C4-2B (cell line): Measurements from ENCODE around the gene LRRC8C.

Source experiments
- H3K27ac ChIP-seq: fragments of 450-650 bp; 2 replicates; pipeline ENCODE4 v1.5.1; 2017
- ZFX ChIP-seq: fragments of 450-650 bp; IDR thresholded peaks from 2 replicates; pipeline ENCODE4 v1.6.1; 2017
- TF ChIP-seq, protein P1 (sequence below): fragments of 450-650 bp; conservative IDR thresholded peaks from 2 replicates; pipeline ENCODE4 v1.5.1; 2017; ENCODE audit warnings: mild to moderate bottlenecking

LRRC8C gene

DNA sequence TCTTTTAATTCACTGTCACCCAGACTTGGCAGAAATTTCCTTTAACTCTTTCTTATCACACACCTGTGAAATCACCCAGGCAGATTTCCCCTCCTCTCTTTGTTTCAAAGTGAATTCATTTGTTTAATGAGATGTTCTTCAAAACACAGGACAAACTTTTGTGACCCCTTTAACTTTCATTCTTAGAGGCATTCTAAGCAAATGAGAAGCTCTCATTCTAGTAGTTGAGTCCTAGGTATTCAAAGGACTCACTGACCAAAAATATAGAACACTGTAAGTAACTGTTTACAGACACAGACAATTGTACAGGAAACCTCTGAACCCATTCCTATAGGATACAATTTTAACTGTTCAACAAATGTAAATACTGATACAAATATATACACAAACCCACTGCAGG, 16.9 kb downstream of the LRRC8C start:
- TF ChIP-seq ZFX: no peak
- TF ChIP-seq, protein P1, sequence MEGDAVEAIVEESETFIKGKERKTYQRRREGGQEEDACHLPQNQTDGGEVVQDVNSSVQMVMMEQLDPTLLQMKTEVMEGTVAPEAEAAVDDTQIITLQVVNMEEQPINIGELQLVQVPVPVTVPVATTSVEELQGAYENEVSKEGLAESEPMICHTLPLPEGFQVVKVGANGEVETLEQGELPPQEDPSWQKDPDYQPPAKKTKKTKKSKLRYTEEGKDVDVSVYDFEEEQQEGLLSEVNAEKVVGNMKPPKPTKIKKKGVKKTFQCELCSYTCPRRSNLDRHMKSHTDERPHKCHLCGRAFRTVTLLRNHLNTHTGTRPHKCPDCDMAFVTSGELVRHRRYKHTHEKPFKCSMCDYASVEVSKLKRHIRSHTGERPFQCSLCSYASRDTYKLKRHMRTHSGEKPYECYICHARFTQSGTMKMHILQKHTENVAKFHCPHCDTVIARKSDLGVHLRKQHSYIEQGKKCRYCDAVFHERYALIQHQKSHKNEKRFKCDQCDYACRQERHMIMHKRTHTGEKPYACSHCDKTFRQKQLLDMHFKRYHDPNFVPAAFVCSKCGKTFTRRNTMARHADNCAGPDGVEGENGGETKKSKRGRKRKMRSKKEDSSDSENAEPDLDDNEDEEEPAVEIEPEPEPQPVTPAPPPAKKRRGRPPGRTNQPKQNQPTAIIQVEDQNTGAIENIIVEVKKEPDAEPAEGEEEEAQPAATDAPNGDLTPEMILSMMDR: no peak
- H3K27ac ChIP-seq: no peak overlapping the region

DNA sequence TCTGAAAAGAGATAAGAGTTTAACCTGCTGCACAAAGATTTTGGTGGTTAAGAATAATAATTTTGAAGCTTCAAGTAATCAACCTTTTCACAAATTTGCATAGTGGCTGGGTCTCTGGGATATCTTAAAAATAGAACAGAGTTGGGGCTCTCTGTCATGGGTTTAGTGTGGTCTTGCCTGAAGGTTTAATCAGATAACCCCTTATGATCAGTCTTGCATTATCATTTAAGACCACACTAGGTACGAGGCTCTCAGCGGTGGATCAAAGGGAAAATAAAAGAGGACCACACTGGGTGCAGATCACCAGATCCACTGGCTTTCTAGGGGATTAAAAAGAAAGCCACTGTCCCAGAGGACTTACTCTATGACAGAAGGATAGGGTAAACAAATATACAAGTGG, 19.5 kb downstream of the LRRC8C start:
- no peak overlapping the region for H3K27ac ChIP-seq
- TF ChIP-seq ZFX: no peak
- TF ChIP-seq, protein P1: no peak

DNA sequence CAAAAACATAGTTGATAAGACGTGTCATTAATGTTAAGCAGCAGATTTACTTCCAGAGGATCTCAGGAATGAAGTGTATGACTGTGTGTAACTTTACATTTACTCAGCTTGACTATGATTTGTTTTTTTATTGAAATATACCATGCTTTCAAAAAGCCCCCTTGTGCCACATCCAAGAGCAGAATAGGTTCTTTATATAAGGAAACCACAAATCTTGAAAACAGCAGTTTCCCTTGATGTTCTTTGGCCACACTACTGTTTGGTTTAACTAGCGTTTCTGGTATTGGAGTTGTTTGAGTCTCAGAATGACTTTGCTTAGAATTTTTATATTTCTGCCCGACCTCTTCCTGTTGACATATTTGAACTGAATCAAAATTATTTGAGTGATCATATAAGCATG, 25.0 kb downstream of the LRRC8C start:
- no peak overlapping the region for H3K27ac ChIP-seq
- TF ChIP-seq, protein P1: no peak
- no peak for TF ChIP-seq ZFX

DNA sequence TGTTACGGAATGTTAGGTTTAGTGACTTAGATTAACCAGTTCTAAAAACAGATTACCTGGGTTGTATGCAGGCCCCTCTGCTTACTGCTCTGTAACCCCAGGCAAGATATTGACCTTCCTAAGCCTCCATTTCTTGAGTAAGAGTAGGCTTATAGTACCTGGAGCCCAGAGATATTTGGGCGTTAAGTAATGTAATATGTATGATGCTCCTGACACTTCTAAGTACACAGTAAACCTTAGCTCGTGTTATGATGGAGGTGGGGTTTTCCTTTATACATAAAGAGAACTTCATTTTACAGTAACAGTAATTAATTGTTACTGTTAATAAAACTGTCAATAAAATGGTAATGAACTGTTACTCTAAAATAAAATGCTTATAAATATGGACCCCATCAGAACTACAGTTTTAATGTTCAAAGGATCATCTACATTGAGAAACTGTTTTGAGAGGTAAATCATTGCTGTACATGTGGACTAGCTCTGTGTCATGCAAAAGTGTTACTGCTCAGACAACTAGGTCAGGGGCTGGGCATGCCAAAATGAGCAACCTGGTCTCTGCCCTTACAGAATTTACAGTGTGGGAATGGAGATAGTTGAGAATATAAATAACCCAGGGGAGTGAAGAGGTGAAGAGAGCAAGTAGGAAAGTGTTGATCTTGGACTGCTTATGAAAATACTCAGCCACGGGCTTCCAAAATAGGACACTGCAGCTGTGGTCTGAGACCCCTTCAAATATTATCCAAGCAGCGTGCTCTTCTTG, 26.6 kb downstream of the LRRC8C start:
- TF ChIP-seq, protein P1: no peak
- TF ChIP-seq ZFX: no peak
- H3K27ac ChIP-seq: no peak overlapping the region

DNA sequence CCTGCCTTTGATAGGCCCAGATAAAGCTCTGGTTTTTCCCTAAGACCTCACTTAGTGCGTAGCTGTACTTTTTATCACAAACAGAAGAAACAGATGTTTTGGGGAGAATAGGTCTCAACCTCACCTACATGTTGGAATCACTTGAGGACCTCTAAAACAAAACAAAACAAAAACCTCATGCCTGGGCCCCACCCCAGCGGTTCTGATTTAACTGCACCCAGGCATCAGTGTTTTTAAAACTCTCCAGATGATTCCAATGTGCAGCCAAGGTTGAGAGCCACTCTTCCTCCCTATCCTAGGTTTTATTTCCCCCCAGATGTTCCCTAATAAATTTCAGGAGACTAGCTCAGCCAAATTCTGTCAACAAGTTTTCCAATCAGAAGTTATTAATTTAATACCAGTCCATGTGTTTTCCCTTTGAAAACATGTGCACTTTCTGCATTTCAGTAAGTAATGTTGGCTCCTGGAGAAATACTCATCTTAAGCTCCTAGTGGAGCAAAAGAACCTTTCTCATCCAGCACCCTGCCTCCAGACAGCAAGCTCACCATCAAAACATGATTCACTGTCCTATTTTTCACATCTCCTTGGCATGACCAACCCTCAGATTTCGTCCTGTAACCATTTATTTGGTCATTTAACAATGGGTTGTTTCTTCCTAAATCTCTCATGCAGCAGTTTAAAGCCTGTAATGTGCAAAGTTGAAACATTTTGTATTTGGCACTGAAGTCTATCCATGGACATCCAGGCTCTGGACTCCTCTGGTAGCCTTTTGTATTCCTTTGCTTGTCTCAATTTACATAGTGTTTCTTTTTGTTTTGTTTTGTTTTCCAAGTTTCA, 27.5 kb downstream of the LRRC8C start:
- H3K27ac ChIP-seq: no peak overlapping the region
- TF ChIP-seq, protein P1: no peak

DNA sequence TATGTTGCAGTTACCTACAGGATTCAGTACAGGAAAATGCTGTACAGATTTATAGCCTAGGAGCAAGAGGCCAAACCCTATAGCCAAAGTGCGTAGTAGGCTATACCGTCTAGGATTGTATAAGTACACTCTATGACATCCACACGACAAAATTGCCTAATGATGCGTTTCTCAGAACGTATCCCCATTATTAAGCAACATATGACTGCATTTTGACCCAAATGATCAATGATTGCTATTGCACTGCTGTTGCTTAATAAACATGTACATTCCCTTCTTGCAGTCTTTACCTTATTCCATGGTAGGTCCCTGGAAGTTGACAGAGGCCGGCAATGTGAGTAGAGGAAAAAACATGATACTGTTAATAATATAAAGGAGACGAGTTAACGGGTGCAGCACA, 33.0 kb downstream of the LRRC8C start:
- H3K27ac ChIP-seq: no peak overlapping the region
- no peak for TF ChIP-seq ZFX
- TF ChIP-seq, protein P1: no peak

DNA sequence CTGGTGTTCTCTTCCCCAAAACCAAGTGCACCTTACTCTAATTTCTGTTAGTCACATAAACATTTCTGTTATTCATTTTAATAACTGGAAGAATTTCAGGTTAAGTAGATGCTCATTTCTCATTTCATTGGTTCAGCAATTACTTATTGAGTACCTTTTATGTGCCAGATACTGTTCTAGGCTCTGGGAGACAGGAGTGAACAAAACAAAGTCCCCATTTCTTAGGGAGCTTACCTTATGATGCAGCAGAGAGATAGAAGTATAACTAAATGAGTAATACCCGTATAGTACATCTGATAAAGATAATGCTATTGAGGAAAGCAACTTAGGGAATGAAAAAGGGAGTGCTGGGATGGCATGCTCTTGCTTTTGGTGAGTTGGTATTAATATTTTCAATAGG, 33.7 kb downstream of the LRRC8C start:
- TF ChIP-seq, protein P1: no peak
- no peak for TF ChIP-seq ZFX
- no peak overlapping the region for H3K27ac ChIP-seq
